ENCODE data around the gene AUTS2.

DNA sequence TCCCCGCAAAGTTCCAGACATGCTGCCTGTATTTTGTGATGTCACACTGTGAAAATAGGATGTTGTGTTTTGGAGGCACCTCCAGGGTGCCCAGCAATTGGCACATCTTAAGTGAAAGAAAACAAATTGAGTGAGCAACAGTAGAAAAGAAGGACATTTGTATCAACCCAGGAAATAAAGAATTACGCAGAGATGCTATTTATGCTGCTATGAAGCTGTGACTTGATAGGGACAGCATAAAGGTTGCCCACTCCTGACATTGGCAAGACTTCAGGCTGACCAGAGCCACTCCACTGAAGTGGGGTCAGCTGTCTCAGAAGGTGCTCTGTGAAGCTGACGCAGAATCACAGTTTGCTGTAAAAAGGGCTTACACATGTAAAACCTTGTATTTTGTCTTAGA lies 803.8 kb downstream of the AUTS2 start:
- TF ChIP-seq NFYA (IDR thresholded peaks at IDR 0.05; ENCODE audit: borderline replicate concordance, low read depth, low read length) (no peak), SMC3 (IDR thresholded peaks at IDR 0.05; ENCODE audit: borderline replicate concordance, low read length) (no peak), SIX5 (IDR thresholded peaks at IDR 0.05; ENCODE audit: low read depth, low read length, severe bottlenecking) (no peak), RAD21 (IDR thresholded peaks at IDR 0.05; ENCODE audit: insufficient read depth, low read depth, low read length) (no peak)
- TF ChIP-seq, protein P1, sequence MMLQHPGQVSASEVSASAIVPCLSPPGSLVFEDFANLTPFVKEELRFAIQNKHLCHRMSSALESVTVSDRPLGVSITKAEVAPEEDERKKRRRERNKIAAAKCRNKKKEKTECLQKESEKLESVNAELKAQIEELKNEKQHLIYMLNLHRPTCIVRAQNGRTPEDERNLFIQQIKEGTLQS (IDR thresholded peaks at IDR 0.05; ENCODE audit: borderline replicate concordance, extremely low read depth, low read depth, low read length) = no peak

All from GM12878 (cell line).